GM23338 (cell line): ENCODE data around the gene YTHDF2. TPM values are rescaled to one million over a fixed set of nuclear protein-coding genes. Genes with fewer than 3 reads are reported as not detected.

Source experiments
- ATAC-seq: fragments of 200-7000 bp; cut with Tn5 transposase; 3 replicates; pipeline ENCODE4 v1.9.1; 2020
- DNase-seq: peaks from one replicate; pipeline ENCODE4 v3.0.0-alpha.2; 2015; ENCODE audit warnings: low spot score
- H2AFZ ChIP-seq: fragments of 200-600 bp; sonication (generic); 2 replicates; pipeline ENCODE4 v1.8.0; 2016; ENCODE audit warnings: antibody characterized with exemption, mild to moderate bottlenecking, moderate library complexity
- H3F3A ChIP-seq: fragments of 200-600 bp; sonication (generic); replicated peaks from 2 replicates; pipeline ENCODE4 v1.8.0; 2017; ENCODE audit warnings: antibody characterized with exemption, mixed run types, low read depth
- H3K27ac ChIP-seq: fragments of 200-600 bp; sonication (generic); 2 replicates; pipeline ENCODE4 v1.6.1; 2016; ENCODE audit warnings: low read depth
- H3K27me3 ChIP-seq: fragments of 200-600 bp; sonication (generic); 2 replicates; pipeline ENCODE4 v1.8.0; 2016; ENCODE audit warnings: mild to moderate bottlenecking, mixed run types, moderate library complexity; ENCODE audit not compliant: insufficient read depth
- H3K36me3 ChIP-seq: fragments of 200-600 bp; sonication (generic); 2 replicates; pipeline ENCODE4 v1.8.0; 2016; ENCODE audit warnings: mild to moderate bottlenecking; ENCODE audit not compliant: insufficient read depth
- H3K4me1 ChIP-seq: fragments of 200-600 bp; sonication (generic); 2 replicates; pipeline ENCODE4 v1.8.0; 2016; ENCODE audit warnings: mild to moderate bottlenecking, moderate library complexity; ENCODE audit not compliant: insufficient read depth
- H3K4me2 ChIP-seq: fragments of 200-600 bp; sonication (generic); 2 replicates; pipeline ENCODE4 v1.7.1; 2017; ENCODE audit warnings: mixed run types
- H3K4me3 ChIP-seq: fragments of 200-600 bp; sonication (generic); 2 replicates; pipeline ENCODE4 v1.6.1; 2016; ENCODE audit warnings: mixed run types
- H3K79me2 ChIP-seq: fragments of 200-600 bp; sonication (generic); replicated peaks from 2 replicates; pipeline ENCODE4 v1.8.0; 2017; ENCODE audit warnings: mild to moderate bottlenecking; ENCODE audit not compliant: insufficient read depth
- H3K9me2 ChIP-seq: fragments of 200-600 bp; sonication (generic); 2 replicates; pipeline ENCODE4 v1.8.0; 2017; ENCODE audit not compliant: insufficient read depth
- H4K20me1 ChIP-seq: fragments of 200-600 bp; sonication (generic); replicated peaks from 2 replicates; pipeline ENCODE4 v1.8.0; 2017; ENCODE audit warnings: mild to moderate bottlenecking; ENCODE audit not compliant: insufficient read depth
- H3K27ac Mint-ChIP-seq: 2 replicates; pipeline ENCODE4 v1.8.0; 2020; ENCODE audit warnings: inconsistent platforms, mild to moderate bottlenecking, moderate library complexity, mixed read lengths
- H3K27me3 Mint-ChIP-seq: 3 replicates; pipeline ENCODE4 v1.8.0; 2022; ENCODE audit warnings: low read depth, mild to moderate bottlenecking, moderate library complexity, mixed read lengths, inconsistent platforms; ENCODE audit not compliant: insufficient read depth, poor library complexity
- H3K36me3 Mint-ChIP-seq: 3 replicates; pipeline ENCODE4 v1.8.0; 2021; ENCODE audit warnings: low read depth, mild to moderate bottlenecking, inconsistent platforms, moderate library complexity, mixed read lengths
- H3K4me1 Mint-ChIP-seq: 3 replicates; pipeline ENCODE4 v1.8.0; 2020; ENCODE audit warnings: mild to moderate bottlenecking, inconsistent platforms, mixed read lengths
- H3K4me3 Mint-ChIP-seq: 3 replicates; pipeline ENCODE4 v1.8.0; 2021; ENCODE audit warnings: moderate library complexity, mild to moderate bottlenecking, inconsistent platforms, mixed read lengths
- H3K9me3 Mint-ChIP-seq: 3 replicates; pipeline ENCODE4 v1.8.0; 2020; ENCODE audit warnings: moderate library complexity, mild to moderate bottlenecking, inconsistent platforms, mixed read lengths
- CREB1 ChIP-seq: fragments of 250-450 bp; sonication (Bioruptor Pico); IDR thresholded peaks from 2 replicates; pipeline ENCODE4 v1.5.0; 2020; ENCODE audit warnings: low read depth, mild to moderate bottlenecking, moderate library complexity
- CTCF ChIP-seq, 2 experiments: fragments of 200-600 bp in 1 of 2; sonication (generic) in 1 of 2; conservative IDR thresholded peaks; 2 replicates each; pipeline versions ENCODE4 v1.5.1 to v1.6.1; 2016 to 2017; ENCODE audit warnings: antibody characterized with exemption in 2 of 2, low read depth in 2 of 2, mild to moderate bottlenecking in 2 of 2, moderate library complexity in 1 of 2
- ETS1 ChIP-seq: IDR thresholded peaks from 2 replicates; pipeline ENCODE4 v1.6.1; 2016; ENCODE audit warnings: antibody characterized with exemption
- EZH2 ChIP-seq: fragments of 200-600 bp; sonication (generic); IDR thresholded peaks from one replicate; pipeline ENCODE4 v1.8.0; 2017; ENCODE audit warnings: antibody characterized with exemption, mild to moderate bottlenecking, low read depth; ENCODE audit not compliant: unreplicated experiment
- EZH2phosphoT487 ChIP-seq: fragments of 200-600 bp; sonication (generic); IDR thresholded peaks from one replicate; pipeline ENCODE4 v1.8.1; 2018; ENCODE audit warnings: antibody characterized with exemption; ENCODE audit not compliant: unreplicated experiment
- NANOG ChIP-seq: IDR thresholded peaks from 2 replicates; pipeline ENCODE4 v1.6.1; 2016; ENCODE audit warnings: antibody characterized with exemption, borderline replicate concordance
- POLR2AphosphoS5 ChIP-seq: IDR thresholded peaks from 2 replicates; pipeline ENCODE4 v1.6.1; 2016; ENCODE audit warnings: antibody characterized with exemption, low read depth
- STAT1 ChIP-seq: IDR thresholded peaks from one replicate; pipeline ENCODE4 v1.6.1; 2016; ENCODE audit warnings: antibody characterized with exemption; ENCODE audit not compliant: unreplicated experiment
- ZNF114 ChIP-seq: fragments of 250-450 bp; sonication (Bioruptor Pico); IDR thresholded peaks from 2 replicates; pipeline ENCODE4 v1.5.0; 2020; ENCODE audit warnings: mild to moderate bottlenecking, moderate library complexity
- ZNF331 ChIP-seq: fragments of 250-450 bp; sonication (Bioruptor Pico); IDR thresholded peaks from 2 replicates; pipeline ENCODE4 v1.5.0; 2020; ENCODE audit warnings: low read depth, mild to moderate bottlenecking, moderate library complexity
- ZNF462 ChIP-seq: fragments of 250-450 bp; sonication (Bioruptor Pico); IDR thresholded peaks from 2 replicates; pipeline ENCODE4 v1.5.0; 2020; ENCODE audit warnings: mild to moderate bottlenecking, moderate library complexity
- polyA plus RNA-seq: library from polyadenylated mRNA; unstranded; fragments of >200 nt; fragmentation: Nextera tagmentation; extraction: Ambion mirVana; gene quantifications from 2 replicates; pipeline ENCODE4 v1.2.1, GENCODE V29; 2016
- total RNA-seq: library from RNA; depleted of rRNA; stranded (reverse); fragments of >200 nt; shearing (Covaris generic); gene quantifications from 2 replicates; pipeline ENCODE4 v1.2.3, GENCODE V29; 2014
- TF ChIP-seq, protein P1 (sequence below): IDR thresholded peaks from one replicate; pipeline ENCODE4 v1.6.1; 2018; ENCODE audit warnings: antibody characterized with exemption; ENCODE audit not compliant: unreplicated experiment

Gene YTHDF2
- total and polyA plus RNA-seq, 2 experiments from 2014 or later = 130 to 169 TPM

DNA sequence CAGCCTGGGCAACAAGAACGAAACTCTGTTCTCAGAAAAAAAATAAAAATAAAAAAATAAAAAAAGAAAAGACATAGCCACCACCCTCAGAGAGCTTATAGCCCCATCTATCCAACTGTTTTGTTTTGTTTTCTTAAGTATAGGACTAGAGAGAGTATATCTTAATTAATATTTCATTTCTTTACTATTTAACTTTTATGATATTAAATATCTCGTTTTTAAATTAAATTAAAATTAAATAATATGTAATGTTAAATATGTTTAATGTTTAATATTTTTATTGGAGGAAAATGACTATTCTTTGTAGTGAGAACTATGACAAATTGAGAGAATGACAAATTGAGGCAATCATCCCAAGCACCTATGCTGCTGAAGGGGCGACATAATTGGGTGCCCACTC is 33.1 kb upstream of the YTHDF2 start (continued):
- no peak for TF ChIP-seq ETS1

- Histone ChIP-seq H4K20me1 (no peaks in the 10 kb centered on the region), H2AFZ (no peak overlapping the region), H3K4me3 (no peak overlapping the region), H3K36me3 (peaks cover 11% of the 10 kb centered on the region), H3K9me2 (no peaks in the 10 kb centered on the region), H3K79me2 (no peaks in the 10 kb centered on the region), H3F3A (peaks cover 17% of the 10 kb centered on the region; the same call in 1 of the 2 replicates), H3K4me1 (0 out of 2 replicates have a peak, but pooled peaks cover 5% of the 10 kb centered on the region), H3K4me2 (no peak overlapping the region), H3K27me3 (no peaks in the 10 kb centered on the region), H3K27ac (no peak overlapping the region)
- H3K27me3 Mint-ChIP-seq = no peaks in the 10 kb centered on the region
- H3K9me3 Mint-ChIP-seq = no peaks in the 10 kb centered on the region; the same call in 2 of the 3 replicates
- no peak overlapping the region for H3K4me3 Mint-ChIP-seq
- H3K27ac Mint-ChIP-seq = no peak overlapping the region
- H3K36me3 Mint-ChIP-seq = peaks cover 29% of the 10 kb centered on the region
- peaks cover 7% of the 10 kb centered on the region; the same call in 1 of the 3 replicates for H3K4me1 Mint-ChIP-seq
- no peak for ATAC-seq
- DNase-seq = no peak
- TF ChIP-seq, protein P1, sequence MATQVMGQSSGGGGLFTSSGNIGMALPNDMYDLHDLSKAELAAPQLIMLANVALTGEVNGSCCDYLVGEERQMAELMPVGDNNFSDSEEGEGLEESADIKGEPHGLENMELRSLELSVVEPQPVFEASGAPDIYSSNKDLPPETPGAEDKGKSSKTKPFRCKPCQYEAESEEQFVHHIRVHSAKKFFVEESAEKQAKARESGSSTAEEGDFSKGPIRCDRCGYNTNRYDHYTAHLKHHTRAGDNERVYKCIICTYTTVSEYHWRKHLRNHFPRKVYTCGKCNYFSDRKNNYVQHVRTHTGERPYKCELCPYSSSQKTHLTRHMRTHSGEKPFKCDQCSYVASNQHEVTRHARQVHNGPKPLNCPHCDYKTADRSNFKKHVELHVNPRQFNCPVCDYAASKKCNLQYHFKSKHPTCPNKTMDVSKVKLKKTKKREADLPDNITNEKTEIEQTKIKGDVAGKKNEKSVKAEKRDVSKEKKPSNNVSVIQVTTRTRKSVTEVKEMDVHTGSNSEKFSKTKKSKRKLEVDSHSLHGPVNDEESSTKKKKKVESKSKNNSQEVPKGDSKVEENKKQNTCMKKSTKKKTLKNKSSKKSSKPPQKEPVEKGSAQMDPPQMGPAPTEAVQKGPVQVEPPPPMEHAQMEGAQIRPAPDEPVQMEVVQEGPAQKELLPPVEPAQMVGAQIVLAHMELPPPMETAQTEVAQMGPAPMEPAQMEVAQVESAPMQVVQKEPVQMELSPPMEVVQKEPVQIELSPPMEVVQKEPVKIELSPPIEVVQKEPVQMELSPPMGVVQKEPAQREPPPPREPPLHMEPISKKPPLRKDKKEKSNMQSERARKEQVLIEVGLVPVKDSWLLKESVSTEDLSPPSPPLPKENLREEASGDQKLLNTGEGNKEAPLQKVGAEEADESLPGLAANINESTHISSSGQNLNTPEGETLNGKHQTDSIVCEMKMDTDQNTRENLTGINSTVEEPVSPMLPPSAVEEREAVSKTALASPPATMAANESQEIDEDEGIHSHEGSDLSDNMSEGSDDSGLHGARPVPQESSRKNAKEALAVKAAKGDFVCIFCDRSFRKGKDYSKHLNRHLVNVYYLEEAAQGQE = no peak
- no peak for TF ChIP-seq ZNF462
- no peak for TF ChIP-seq CTCF (conservative IDR thresholded peaks at IDR 0.05; ENCODE audit: low read depth in 2 of 2)
- no peak for TF ChIP-seq ZNF114 (CRISPR knock-in tag)
- no peak for TF ChIP-seq CREB1 (CRISPR knock-in tag)
- no peak for TF ChIP-seq ZNF331
- TF ChIP-seq EZH2 = no peak
- TF ChIP-seq POLR2AphosphoS5 = no peak
- TF ChIP-seq STAT1 = no peak
- no peak for TF ChIP-seq ETS1
- no peak for TF ChIP-seq EZH2phosphoT487
- no peak for TF ChIP-seq NANOG
Observed at GRCh38 chr1:28716336-28716735, 20.4 kb upstream of the YTHDF2 start.
